MM.1S (cell line): Measurements from ENCODE around the gene ASCC2.

ENCODE experiments used
- DNase-seq: peaks from one replicate; pipeline ENCODE4 v3.0.0-alpha.2; 2015
- H2AFZ ChIP-seq: fragments of 300-600 bp; sonication (generic); 2 replicates; pipeline ENCODE4 v1.6.0; 2016; ENCODE audit warnings: antibody characterized with exemption, low read length
- H3F3A ChIP-seq: fragments of 300-600 bp; sonication (generic); 2 replicates; pipeline ENCODE4 v1.6.1; 2016; ENCODE audit warnings: mild to moderate bottlenecking, antibody characterized with exemption, low read length, moderate library complexity, mixed read lengths; ENCODE audit not compliant: insufficient read depth
- H3K27ac ChIP-seq: fragments of 300-600 bp; sonication (generic); 2 replicates; pipeline ENCODE4 v1.5.1; 2016; ENCODE audit warnings: mild to moderate bottlenecking, low read length
- H3K27me3 ChIP-seq: fragments of 300-600 bp; sonication (generic); replicated peaks from 2 replicates; pipeline ENCODE4 v1.6.0; 2016; ENCODE audit warnings: low read length; ENCODE audit not compliant: insufficient read depth
- H3K36me3 ChIP-seq: fragments of 300-600 bp; sonication (generic); replicated peaks from 2 replicates; pipeline ENCODE4 v1.6.1; 2016; ENCODE audit warnings: mild to moderate bottlenecking, low read length, mixed read lengths; ENCODE audit not compliant: insufficient read depth
- H3K4me1 ChIP-seq: fragments of 300-600 bp; sonication (generic); 2 replicates; pipeline ENCODE4 v1.6.1; 2016; ENCODE audit warnings: low read length, mixed read lengths
- H3K4me2 ChIP-seq: fragments of 300-600 bp; sonication (generic); 2 replicates; pipeline ENCODE4 v1.6.0; 2016; ENCODE audit warnings: low read depth, low read length
- H3K4me3 ChIP-seq: fragments of 300-600 bp; sonication (generic); 2 replicates; pipeline ENCODE4 v1.5.1; 2016; ENCODE audit warnings: low read length, mixed read lengths
- H3K79me2 ChIP-seq: fragments of 300-600 bp; sonication (generic); 2 replicates; pipeline ENCODE4 v1.6.1; 2016; ENCODE audit warnings: mixed run types, low read length, mixed read lengths
- H3K9ac ChIP-seq: fragments of 300-600 bp; sonication (generic); 2 replicates; pipeline ENCODE4 v1.6.1; 2016; ENCODE audit warnings: low read length, mixed read lengths
- H3K9me2 ChIP-seq: fragments of 300-600 bp; sonication (generic); replicated peaks from 2 replicates; pipeline ENCODE4 v1.6.1; 2016; ENCODE audit warnings: mild to moderate bottlenecking, low read length, mixed read lengths; ENCODE audit not compliant: insufficient read depth
- H3K9me3 ChIP-seq: fragments of 300-600 bp; sonication (generic); replicated peaks from 2 replicates; pipeline ENCODE4 v1.6.1; 2016; ENCODE audit warnings: mild to moderate bottlenecking, low read length, mixed read lengths; ENCODE audit not compliant: insufficient read depth
- H4K20me1 ChIP-seq: fragments of 300-600 bp; sonication (generic); 2 replicates; pipeline ENCODE4 v1.6.1; 2016; ENCODE audit warnings: mild to moderate bottlenecking, low read length, moderate library complexity, mixed read lengths; ENCODE audit not compliant: insufficient read depth
- EZH2 ChIP-seq: fragments of 300-600 bp; sonication (generic); optimal IDR thresholded peaks from 2 replicates; pipeline ENCODE3; 2017; ENCODE audit warnings: low read depth, mild to moderate bottlenecking, antibody characterized with exemption, low read length, mixed read lengths
- EZH2phosphoT487 ChIP-seq: fragments of 300-600 bp; sonication (generic); IDR thresholded peaks from 2 replicates; pipeline ENCODE4 v1.6.1; 2018; ENCODE audit warnings: antibody characterized with exemption, low read length
- TF ChIP-seq, protein P1 (sequence below): fragments of 300-600 bp; sonication (generic); IDR thresholded peaks from 2 replicates; pipeline ENCODE4 v1.5.1; 2016; ENCODE audit warnings: antibody characterized with exemption, low read length, mixed read lengths

Gene ASCC2

DNA sequence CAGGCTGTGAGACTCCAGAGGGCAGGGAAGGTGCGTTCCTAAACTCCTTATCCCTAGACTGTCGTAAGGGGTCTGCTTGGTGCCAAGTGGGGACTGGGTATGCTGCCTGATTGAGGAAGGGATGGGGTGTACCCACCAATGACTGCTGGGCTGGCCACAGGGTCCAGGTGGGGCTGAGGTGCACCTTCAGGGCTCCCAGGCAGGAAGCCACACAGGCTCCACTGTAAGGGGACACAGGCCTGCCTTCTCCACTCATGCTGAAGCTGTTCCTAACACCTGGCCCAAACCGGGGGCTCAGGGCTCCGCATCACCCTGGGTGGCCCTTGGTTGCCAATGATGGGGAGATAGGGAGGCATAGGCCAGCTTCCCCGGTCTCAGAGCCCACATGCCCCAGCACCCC is 97.9 kb downstream of the ASCC2 start:
- no peaks in the 10 kb centered on the region for H3K27me3 ChIP-seq
- H3K79me2 ChIP-seq: no peaks in the 10 kb centered on the region
- no peaks in the 10 kb centered on the region for H3K9me2 ChIP-seq
- no peak overlapping the region for H3K4me3 ChIP-seq
- H3K9me3 ChIP-seq: no peaks in the 10 kb centered on the region
- no peak overlapping the region for H3K4me2 ChIP-seq
- TF ChIP-seq, protein P1, sequence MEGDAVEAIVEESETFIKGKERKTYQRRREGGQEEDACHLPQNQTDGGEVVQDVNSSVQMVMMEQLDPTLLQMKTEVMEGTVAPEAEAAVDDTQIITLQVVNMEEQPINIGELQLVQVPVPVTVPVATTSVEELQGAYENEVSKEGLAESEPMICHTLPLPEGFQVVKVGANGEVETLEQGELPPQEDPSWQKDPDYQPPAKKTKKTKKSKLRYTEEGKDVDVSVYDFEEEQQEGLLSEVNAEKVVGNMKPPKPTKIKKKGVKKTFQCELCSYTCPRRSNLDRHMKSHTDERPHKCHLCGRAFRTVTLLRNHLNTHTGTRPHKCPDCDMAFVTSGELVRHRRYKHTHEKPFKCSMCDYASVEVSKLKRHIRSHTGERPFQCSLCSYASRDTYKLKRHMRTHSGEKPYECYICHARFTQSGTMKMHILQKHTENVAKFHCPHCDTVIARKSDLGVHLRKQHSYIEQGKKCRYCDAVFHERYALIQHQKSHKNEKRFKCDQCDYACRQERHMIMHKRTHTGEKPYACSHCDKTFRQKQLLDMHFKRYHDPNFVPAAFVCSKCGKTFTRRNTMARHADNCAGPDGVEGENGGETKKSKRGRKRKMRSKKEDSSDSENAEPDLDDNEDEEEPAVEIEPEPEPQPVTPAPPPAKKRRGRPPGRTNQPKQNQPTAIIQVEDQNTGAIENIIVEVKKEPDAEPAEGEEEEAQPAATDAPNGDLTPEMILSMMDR: no peak
- TF ChIP-seq EZH2 (no peak), EZH2phosphoT487 (no peak)
- no peaks in the 10 kb centered on the region for H3K36me3 ChIP-seq
- H4K20me1 ChIP-seq: no peaks in the 10 kb centered on the region
- no peak overlapping the region for H2AFZ ChIP-seq
- H3K9ac ChIP-seq: no peak overlapping the region
- no peak overlapping the region for H3K27ac ChIP-seq
- no peak for DNase-seq
- no peaks in the 10 kb centered on the region for H3F3A ChIP-seq
- no peaks in the 10 kb centered on the region for H3K4me1 ChIP-seq

DNA sequence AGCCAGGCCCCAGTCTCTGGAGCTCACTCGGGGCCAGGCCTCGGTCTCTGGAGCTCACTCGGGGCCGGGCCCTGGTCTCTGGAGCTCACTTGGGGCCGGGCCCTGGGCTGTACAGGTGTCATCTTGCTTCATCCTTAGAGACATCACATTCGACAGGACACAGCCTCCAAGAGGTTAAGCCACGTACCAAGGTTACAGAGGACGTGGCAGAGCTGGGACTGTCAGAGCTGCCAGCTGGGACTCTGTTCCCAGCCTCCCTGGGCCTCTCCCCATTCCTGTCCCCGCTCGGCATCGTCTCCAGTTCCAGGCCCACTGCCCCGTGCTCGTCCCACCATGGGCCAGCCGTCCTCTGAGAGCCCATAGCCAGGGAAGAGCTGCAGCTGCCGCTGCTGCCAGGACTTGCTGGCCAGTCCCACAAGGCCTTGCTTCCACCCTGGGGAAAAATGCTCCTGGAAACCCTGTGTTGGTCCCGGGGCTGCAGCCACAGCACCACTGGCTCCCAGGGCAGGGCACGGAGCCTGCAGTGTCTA is 98.7 kb downstream of the ASCC2 start:
- no peak overlapping the region for H3K27ac ChIP-seq
- no peaks in the 10 kb centered on the region for H3K4me1 ChIP-seq
- no peak overlapping the region for H3K9ac ChIP-seq
- no peak overlapping the region for H3K4me2 ChIP-seq
- H3K4me3 ChIP-seq: no peak overlapping the region
- TF ChIP-seq EZH2phosphoT487 (no peak), EZH2 (no peak)
- TF ChIP-seq, protein P1: no peak
- no peak overlapping the region for H2AFZ ChIP-seq
- H4K20me1 ChIP-seq: no peaks in the 10 kb centered on the region
- no peaks in the 10 kb centered on the region for H3K79me2 ChIP-seq
- no peaks in the 10 kb centered on the region for H3K27me3 ChIP-seq
- H3F3A ChIP-seq: no peaks in the 10 kb centered on the region
- DNase-seq: no peak
- H3K36me3 ChIP-seq: no peaks in the 10 kb centered on the region
- no peaks in the 10 kb centered on the region for H3K9me2 ChIP-seq
- no peaks in the 10 kb centered on the region for H3K9me3 ChIP-seq
